Measurements from ENCODE around the gene FAM120B. TPM values are rescaled to one million over a fixed set of nuclear protein-coding genes. Genes with fewer than 3 reads are reported as not detected.

Gene FAM120B
- total RNA-seq, 1 experiment from 2014 or later, result 16.7 TPM

- peaks cover 28 to 29% of the 10 kb centered on the region in 2 experiments for H3K4me1 Mint-ChIP-seq
- H3K27me3 Mint-ChIP-seq (ENCODE audit: low read depth), result no peaks in the 10 kb centered on the region; the same call in 1 of the 2 replicates
- no peaks in the 10 kb centered on the region for H3K9me3 ChIP-seq (ENCODE audit: control insufficient read depth, low read depth, low read length)
- H3K79me2 ChIP-seq (ENCODE audit: insufficient read depth, low read length), result no peaks in the 10 kb centered on the region
- no peak overlapping the region for H3K14ac ChIP-seq (ENCODE audit: insufficient read depth, low read length)
- no peak overlapping the region for H2BK15ac ChIP-seq (ENCODE audit: low read depth, low read length)
- H3K4me1 ChIP-seq (ENCODE audit: insufficient read depth, low read length), result peaks cover 4% of the 10 kb centered on the region; the same call in 1 of the 2 replicates
- no peak overlapping the region for H3T11ph ChIP-seq (ENCODE audit: low read length)
- no peaks in the 10 kb centered on the region for H3K79me1 ChIP-seq (ENCODE audit: insufficient read depth, low read depth, low read length, poor library complexity, severe bottlenecking)
- no peak for TF ChIP-seq CTCF (conservative IDR thresholded peaks at IDR 0.05)
- no peak overlapping the region for H2AK5ac ChIP-seq (ENCODE audit: insufficient read length, low read length)
- no peak overlapping the region for H2BK12ac ChIP-seq (ENCODE audit: insufficient read length, low read depth, low read length)
- H4K91ac ChIP-seq (ENCODE audit: insufficient read length, low read depth, low read length), result no peak overlapping the region
- no peak overlapping the region for H3K27ac ChIP-seq (ENCODE audit: insufficient read length, low read depth, low read length)
- no peaks in the 10 kb centered on the region for H3K23me2 ChIP-seq (ENCODE audit: insufficient read length, low read depth, low read length, poor library complexity, severe bottlenecking)
- H3K27me3 ChIP-seq (ENCODE audit: insufficient read depth, low read length), result no peaks in the 10 kb centered on the region
- H4K20me1 ChIP-seq (ENCODE audit: control insufficient read depth, insufficient read depth, insufficient read length), result no peaks in the 10 kb centered on the region
- no peak overlapping the region for H4K5ac ChIP-seq (ENCODE audit: insufficient read length, low read depth, low read length)
- H2BK20ac ChIP-seq (ENCODE audit: low read depth, low read length, poor library complexity, severe bottlenecking), result no peak overlapping the region
- no peaks in the 10 kb centered on the region; a peak in 1 of 5 replicates for H3K9me3 Mint-ChIP-seq
- no peak overlapping the region for H3K9ac ChIP-seq (ENCODE audit: extremely low read depth, insufficient read length, low read length)
- no peak overlapping the region for H3K4me3 Mint-ChIP-seq
- no peak overlapping the region for H2BK120ac ChIP-seq (ENCODE audit: low read depth, low read length, poor library complexity, severe bottlenecking)
- H3K4me2 ChIP-seq (ENCODE audit: insufficient read depth, insufficient read length, low read length), result no peak overlapping the region
- H4K8ac ChIP-seq (replicated peaks; ENCODE audit: insufficient read length, low read depth, low read length), result no peak overlapping the region
- H3K23ac ChIP-seq (ENCODE audit: insufficient read length, low read depth, low read length), result no peak overlapping the region
- no CpG with 5 or more reads among the region's 6 CpGs for WGBS (ENCODE audit: extremely low coverage, insufficient read length, low lambda C conversion rate)
- H3K56ac ChIP-seq (ENCODE audit: insufficient read length, low read depth, low read length), result no peak overlapping the region
- no peak overlapping the region for H3K27ac Mint-ChIP-seq
- H3K18ac ChIP-seq (ENCODE audit: insufficient read length, low read depth, low read length), result no peak overlapping the region
- peaks cover 15 to 30% (median 26%) of the 10 kb centered on the region in 3 experiments; a peak in 6 of 7 replicates for H3K36me3 Mint-ChIP-seq (ENCODE audit: insufficient read depth in 1 of 3, low read depth in 3 of 3)
- DNase-seq, result no peak
- no peak overlapping the region for H2AFZ ChIP-seq (ENCODE audit: low read length)
- H3K4ac ChIP-seq (ENCODE audit: low read depth, low read length), result no peak overlapping the region
- H2BK5ac ChIP-seq (ENCODE audit: insufficient read length, low read length), result no peak overlapping the region
Measured at GRCh38 chr6:170404697-170405096, 98.1 kb downstream of the FAM120B start.

Data from H9 (cell line).